GM19025 (cell line): ENCODE measurements around the gene METAP1D.
A peak's percentile ranks its signal among the peaks of the same experiment; 100 is the strongest.

Experiments used
- ATAC-seq: cut with Tn5 transposase; IDR thresholded peaks from one replicate; pipeline ENCODE4 v1.9.1; 2021; ENCODE audit warnings: mild to moderate bottlenecking, low read depth, moderate library complexity; ENCODE audit not compliant: unreplicated experiment

Gene METAP1D

GRCh38 chr2:172074254-172074653, 74.5 kb downstream of the METAP1D start:
- no peak for ATAC-seq

GRCh38 chr2:172079416-172079815, 79.7 kb downstream of the METAP1D start:
- no peak for ATAC-seq

GRCh38 chr2:172079838-172080640, 80.3 kb downstream of the METAP1D start:
- ATAC-seq = no peak

- no peak for ATAC-seq
Measured at GRCh38 chr2:172080641-172081220, 81.0 kb downstream of the METAP1D start.

GRCh38 chr2:172081221-172082022, 81.7 kb downstream of the METAP1D start:
- ATAC-seq = no peak

GRCh38 chr2:172082105-172082943, 82.6 kb downstream of the METAP1D start:
- no peak for ATAC-seq

GRCh38 chr2:172082944-172083627, 83.3 kb downstream of the METAP1D start:
- ATAC-seq = no peak

- ATAC-seq = no peak
Measured at GRCh38 chr2:172083628-172084394, 84.1 kb downstream of the METAP1D start.

GRCh38 chr2:172084395-172084644, 84.6 kb downstream of the METAP1D start:
- no peak for ATAC-seq

GRCh38 chr2:172084645-172085459, 85.1 kb downstream of the METAP1D start:
- peak; percentile 89 for ATAC-seq

- peak; percentile 7 for ATAC-seq
Measured at GRCh38 chr2:172085460-172086159, 85.9 kb downstream of the METAP1D start, which contains the start of gene DLX1. DLX1 (plus strand) TSS chr2:172085507; CDS start chr2:172085678, 171 bp downstream.

- no peak for ATAC-seq
Measured at GRCh38 chr2:172086241-172087206, 86.8 kb downstream of the METAP1D start.

- ATAC-seq = no peak
Measured at GRCh38 chr2:172087207-172087779, 87.5 kb downstream of the METAP1D start.

- ATAC-seq = no peak
Measured at GRCh38 chr2:172087780-172088244, 88.1 kb downstream of the METAP1D start.

- no peak for ATAC-seq
Measured at GRCh38 chr2:172088245-172089004, 88.7 kb downstream of the METAP1D start.
